ENCODE data around the gene ZC3H8. TPM values are rescaled to one million over a fixed set of nuclear protein-coding genes. Genes with fewer than 3 reads are reported as not detected.

Gene ZC3H8
- polyA plus RNA-seq, 2 of the 4 experiments (the other 2 are of a cell fraction): 13.2 to 20.2 TPM

GRCh38 chr2:112194028-112194427, 60.8 kb downstream of the ZC3H8 start:
- H3K9me3 ChIP-seq: no peaks in the 10 kb centered on the region
- CTCF ChIA-PET: interaction anchor here (1.8 kb wide), 1 partner anchor 9 kb away, joined by 5 read pairs; no protein-coding TSS in a partner anchor
- POLR2A ChIA-PET: no interaction called here
- H3K27ac ChIP-seq: no peak overlapping the region
- no peak overlapping the region for H3K4me2 ChIP-seq
- H3K4me1 ChIP-seq: no peaks in the 10 kb centered on the region
- WGBS (ENCODE audit: missing lambda C conversion rate): 56% methylated on average over 2 of the region's 2 CpGs
- ATAC-seq (no peak), FAIRE-seq (no peak), DNase-seq (ENCODE audit: low read depth in 1 of 2, low spot score in 1 of 2) (no peak)
- no peak for TF ChIP-seq KDM1A (IDR thresholded peaks at IDR 0.05; ENCODE audit: low read depth)
- TF ChIP-seq ELK1 (IDR thresholded peaks at IDR 0.05; ENCODE audit: low read depth, low read length): no peak
- TF ChIP-seq BCL3 (IDR thresholded peaks at IDR 0.05): no peak
- no peak for TF ChIP-seq CTCF (IDR thresholded peaks at IDR 0.05)
- TF ChIP-seq EHF (CRISPR knock-in tag; IDR thresholded peaks at IDR 0.05): no peak
- no peak for TF ChIP-seq HDAC2 (IDR thresholded peaks at IDR 0.05)
- no peak for TF ChIP-seq CBX8 (IDR thresholded peaks at IDR 0.05)
- no peak for TF ChIP-seq EP300 (IDR thresholded peaks at IDR 0.05)
- TF ChIP-seq POLR2AphosphoS2 (conservative IDR thresholded peaks at IDR 0.05; ENCODE audit: low read length): no peak
- TF ChIP-seq SREBF2 (IDR thresholded peaks at IDR 0.05): no peak
- no peak overlapping the region for H3K4me3 ChIP-seq

- FAIRE-seq (no peak), ATAC-seq (no peak), DNase-seq (ENCODE audit: low read depth in 1 of 2, low spot score in 1 of 2) (no peak)
- no peak overlapping the region for H3K4me2 ChIP-seq
- H3K27ac ChIP-seq: no peak overlapping the region
- no peaks in the 10 kb centered on the region for H3K9me3 ChIP-seq
- WGBS (ENCODE audit: missing lambda C conversion rate): 54% methylated on average over 3 of the region's 3 CpGs
- no peak for TF ChIP-seq ESRRA (IDR thresholded peaks at IDR 0.05; ENCODE audit: borderline replicate concordance, low read length)
- TF ChIP-seq HOXA7 (CRISPR knock-in tag; IDR thresholded peaks at IDR 0.05): no peak
- TF ChIP-seq HDAC2 (IDR thresholded peaks at IDR 0.05): no peak
- TF ChIP-seq KDM5A (IDR thresholded peaks at IDR 0.05): no peak
- ChIA-PET POLR2A (no interaction called here), CTCF (interaction anchor here (0.9 kb wide), 1 partner anchor 11 kb away, joined by 3 read pairs; no protein-coding TSS in a partner anchor)
- H3K4me1 ChIP-seq: no peaks in the 10 kb centered on the region
- no peak overlapping the region for H3K4me3 ChIP-seq
Measured at GRCh38 chr2:112189001-112189556, 65.8 kb downstream of the ZC3H8 start.

GRCh38 chr2:112187805-112188596, 66.8 kb downstream of the ZC3H8 start:
- no peaks in the 10 kb centered on the region for H3K4me1 ChIP-seq
- no peaks in the 10 kb centered on the region for H3K9me3 ChIP-seq
- ATAC-seq (no peak), DNase-seq (ENCODE audit: low read depth in 1 of 2, low spot score in 1 of 2) (no peak), FAIRE-seq (no peak)
- POLR2A ChIA-PET: no interaction called here
- CTCF ChIA-PET: no interaction called here
- H3K4me2 ChIP-seq: no peak overlapping the region
- no peak overlapping the region for H3K27ac ChIP-seq
- H3K4me3 ChIP-seq: no peak overlapping the region
- WGBS (ENCODE audit: missing lambda C conversion rate): 58% methylated on average over 9 of the region's 9 CpGs
- TF ChIP-seq HOXB13 (CRISPR knock-in tag; IDR thresholded peaks at IDR 0.05; ENCODE audit: low read depth) (no peak), FOSB (CRISPR knock-in tag; IDR thresholded peaks at IDR 0.05) (no peak), ELK1 (IDR thresholded peaks at IDR 0.05; ENCODE audit: low read depth, low read length) (no peak), HOXB5 (CRISPR knock-in tag; IDR thresholded peaks at IDR 0.05) (no peak), CHD4 (IDR thresholded peaks at IDR 0.05; ENCODE audit: borderline replicate concordance) (no peak), HOXA7 (CRISPR knock-in tag; IDR thresholded peaks at IDR 0.05) (no peak), REST (IDR thresholded peaks at IDR 0.05) (no peak), JUN (IDR thresholded peaks at IDR 0.05) (no peak), ESRRA (IDR thresholded peaks at IDR 0.05; ENCODE audit: borderline replicate concordance, low read length) (no peak), E2F6 (IDR thresholded peaks at IDR 0.05; ENCODE audit: borderline replicate concordance, low read depth) (no peak), NR3C1 (IDR thresholded peaks at IDR 0.05) (no peak), POLR2A (IDR thresholded peaks at IDR 0.05; ENCODE audit: low read length) (no peak), TP53 (CRISPR knock-in tag; IDR thresholded peaks at IDR 0.05) (no peak), JUNB (IDR thresholded peaks at IDR 0.05) (no peak)

Measured in A549 (cell line).